Kidney (tissue), 14 donors: ENCODE data around the gene MAP2K4. TPM values are rescaled to one million over a fixed set of nuclear protein-coding genes. Genes with fewer than 3 reads are reported as not detected.

Experiments used
- DNase-seq, 5 donors: peaks; one replicate each; pipeline ENCODE4 v3.0.0-alpha.2; 2013 to 2020
- FAIRE-seq: peaks from 2 replicates; lab custom pipeline; 2012; peaks lifted over from hg19 to GRCh38; lab: Jason Lieb, UNC
- H3K27ac ChIP-seq, 2 donors: one replicate each; pipeline ENCODE4 v1.7.0; 2013; ENCODE audit warnings: low read depth in 2 of 2, low read length in 2 of 2, inconsistent platforms in 1 of 2
- H3K27me3 ChIP-seq: one replicate; pipeline ENCODE4 v1.7.1; 2013; ENCODE audit warnings: low read length, inconsistent platforms; ENCODE audit not compliant: control insufficient read depth, insufficient read depth
- H3K36me3 ChIP-seq, 3 donors: one replicate each; pipeline versions ENCODE4 v1.7.0 to v1.7.1; 2013; ENCODE audit warnings: low read length in 3 of 3, control low read depth in 1 of 3, inconsistent platforms in 1 of 3; ENCODE audit not compliant: insufficient read depth in 3 of 3, control insufficient read depth in 2 of 3
- H3K4me1 ChIP-seq, 3 donors: one replicate each; pipeline versions ENCODE4 v1.7.0 to v1.7.1; 2013; ENCODE audit warnings: low read length in 3 of 3, inconsistent platforms in 1 of 3, low read depth in 1 of 3; ENCODE audit not compliant: control insufficient read depth in 2 of 3, insufficient read depth in 2 of 3
- H3K4me3 ChIP-seq, 3 donors: one replicate each; pipeline versions ENCODE4 v1.7.0 to v1.8.1; 2013; ENCODE audit warnings: low read length in 3 of 3, control low read depth in 1 of 3, inconsistent platforms in 1 of 3
- H3K9ac ChIP-seq, 3 donors: one replicate each; pipeline versions ENCODE4 v1.7.0 to v1.7.1; 2013; ENCODE audit warnings: low read length in 3 of 3, control low read depth in 1 of 3, inconsistent platforms in 1 of 3
- H3K9me3 ChIP-seq, 3 donors: one replicate each; pipeline versions ENCODE4 v1.7.0 to v1.7.1; 2013; ENCODE audit warnings: low read length in 3 of 3, control low read depth in 1 of 3, inconsistent platforms in 1 of 3; ENCODE audit not compliant: control insufficient read depth in 2 of 3, insufficient read depth in 1 of 3
- intact Hi-C: fragments of 100-400 bp; cut with DNase I; formaldehyde crosslinking; loops from one replicate; pipeline ENCODE4 v1.11.1; 2022
- polyA plus RNA-seq: library from polyadenylated mRNA; stranded (reverse); fragments of 350-450 nt; fragmentation: Illumina TruSeq; extraction: RNeasy Lipid Tissue Mini Kit (QIAGEN cat#74804); gene quantifications from one replicate; pipeline ENCODE4 v1.2.3, GENCODE V29; 2014; ENCODE audit warnings: low read depth, low replicate concordance; ENCODE audit not compliant: insufficient read depth
- total RNA-seq: library from RNA; stranded (reverse); fragmentation: NEBNext Ultra II Directional; extraction: Animal tissue kit (Norgen Biotek cat#: 25700); gene quantifications from one replicate; pipeline ENCODE4 v1.2.1, GENCODE V29; 2021
- TF ChIP-seq, protein P1 (sequence below): IDR thresholded peaks from 3 replicates; pipeline ENCODE4 v1.5.1; 2012; ENCODE audit warnings: mild to moderate bottlenecking, moderate library complexity, borderline replicate concordance; ENCODE audit not compliant: insufficient read depth; ENCODE audit errors: extremely low read depth
- donor health status: control.
- donor health status: control.
- donor health status: control.
- donor health status: control.
- donor health status: control.
- donor health status: DM: yes; HTN: yes; CAD: no.
- donor health status: Normal renal cell carcinoma (clear cell type).

Gene MAP2K4
- total and polyA plus RNA-seq, 2 donors from 2014 or later: 14.2 to 36.1 TPM

- Histone ChIP-seq H3K9me3 (no peaks in the 10 kb centered on the region), H3K4me3 (no peak overlapping the region), H3K4me1 (no peaks in the 10 kb centered on the region), H3K9ac (no peak overlapping the region), H3K27ac (no peak overlapping the region), H3K36me3 (peaks cover 14 to 31% (median 23%) of the 10 kb centered on the region in 3 donors), H3K27me3 (no peaks in the 10 kb centered on the region)
- FAIRE-seq: no peak
- TF ChIP-seq, protein P1, sequence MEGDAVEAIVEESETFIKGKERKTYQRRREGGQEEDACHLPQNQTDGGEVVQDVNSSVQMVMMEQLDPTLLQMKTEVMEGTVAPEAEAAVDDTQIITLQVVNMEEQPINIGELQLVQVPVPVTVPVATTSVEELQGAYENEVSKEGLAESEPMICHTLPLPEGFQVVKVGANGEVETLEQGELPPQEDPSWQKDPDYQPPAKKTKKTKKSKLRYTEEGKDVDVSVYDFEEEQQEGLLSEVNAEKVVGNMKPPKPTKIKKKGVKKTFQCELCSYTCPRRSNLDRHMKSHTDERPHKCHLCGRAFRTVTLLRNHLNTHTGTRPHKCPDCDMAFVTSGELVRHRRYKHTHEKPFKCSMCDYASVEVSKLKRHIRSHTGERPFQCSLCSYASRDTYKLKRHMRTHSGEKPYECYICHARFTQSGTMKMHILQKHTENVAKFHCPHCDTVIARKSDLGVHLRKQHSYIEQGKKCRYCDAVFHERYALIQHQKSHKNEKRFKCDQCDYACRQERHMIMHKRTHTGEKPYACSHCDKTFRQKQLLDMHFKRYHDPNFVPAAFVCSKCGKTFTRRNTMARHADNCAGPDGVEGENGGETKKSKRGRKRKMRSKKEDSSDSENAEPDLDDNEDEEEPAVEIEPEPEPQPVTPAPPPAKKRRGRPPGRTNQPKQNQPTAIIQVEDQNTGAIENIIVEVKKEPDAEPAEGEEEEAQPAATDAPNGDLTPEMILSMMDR: no peak
- no peak for DNase-seq
- intact Hi-C loops: no loop called here
Measured at GRCh38 chr17:12114686-12115418, 94.2 kb downstream of the MAP2K4 start.

GRCh38 chr17:12116143-12116542 lies 95.5 kb downstream of the MAP2K4 start:
- Histone ChIP-seq H3K4me3 (no peak overlapping the region), H3K4me1 (no peaks in the 10 kb centered on the region), H3K36me3 (peaks cover 14 to 27% (median 23%) of the 10 kb centered on the region in 3 donors), H3K27ac (no peak overlapping the region), H3K9me3 (no peaks in the 10 kb centered on the region), H3K27me3 (no peaks in the 10 kb centered on the region), H3K9ac (no peak overlapping the region)
- FAIRE-seq (peak; percentile 15), DNase-seq (no peak)
- TF ChIP-seq, protein P1: no peak
- intact Hi-C loops: no loop called here

DNA sequence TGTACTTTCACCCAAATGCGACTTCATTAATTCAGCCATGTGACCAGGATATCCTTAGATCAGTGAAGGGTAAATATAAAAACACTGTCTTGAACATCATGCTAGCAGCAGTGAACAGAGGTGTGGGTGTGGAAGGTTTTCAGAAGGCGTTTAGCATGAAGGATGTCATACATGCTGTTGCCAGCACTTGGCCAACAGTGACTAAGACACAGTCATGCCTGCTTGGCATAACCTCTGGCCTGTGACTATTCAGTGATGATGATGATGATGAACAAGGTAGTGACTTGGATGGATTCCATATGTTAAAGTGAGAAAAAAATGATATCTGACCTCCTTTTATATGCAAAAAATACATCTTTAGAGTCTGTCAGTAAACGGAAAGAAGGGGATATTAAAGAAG lies 97.9 kb downstream of the MAP2K4 start:
- TF ChIP-seq, protein P1: no peak
- Histone ChIP-seq H3K4me1 (no peaks in the 10 kb centered on the region), H3K36me3 (peaks cover 13 to 20% (median 19%) of the 10 kb centered on the region in 3 donors), H3K9me3 (no peaks in the 10 kb centered on the region), H3K27ac (no peak overlapping the region), H3K27me3 (no peaks in the 10 kb centered on the region), H3K4me3 (no peak overlapping the region), H3K9ac (no peak overlapping the region)
- DNase-seq (no peak), FAIRE-seq (no peak)
- intact Hi-C loops: no loop called here
